H1 (cell line): ENCODE results near the gene DBNDD1. TPM values are rescaled to one million over a fixed set of nuclear protein-coding genes. Genes with fewer than 3 reads are reported as not detected.
A peak's percentile ranks its signal among the peaks of the same experiment; 100 is the strongest.

Source experiments
- ASH2L ChIP-seq: fragments of 200-600, 300-600 bp; sonication (generic); IDR thresholded peaks from one replicate; pipeline ENCODE4 v1.7.1; 2017; ENCODE audit warnings: low read length
- ATF3 ChIP-seq: IDR thresholded peaks from 2 replicates; pipeline ENCODE4 v1.6.1; 2011; ENCODE audit warnings: low read depth, mild to moderate bottlenecking, low read length; ENCODE audit not compliant: insufficient read depth
- CREB1 ChIP-seq: IDR thresholded peaks from 2 replicates; pipeline ENCODE4 v1.6.1; 2012; ENCODE audit warnings: inconsistent platforms
- CTBP2 ChIP-seq: IDR thresholded peaks from 2 replicates; pipeline ENCODE4 v1.7.0; 2011; ENCODE audit warnings: borderline replicate concordance, mild to moderate bottlenecking, moderate library complexity, mixed read lengths, low read length; ENCODE audit not compliant: insufficient read depth, insufficient read length
- POU5F1 ChIP-seq: IDR thresholded peaks from 2 replicates; pipeline ENCODE4 v1.6.1; 2011; ENCODE audit warnings: low read depth, mild to moderate bottlenecking, low read length, moderate library complexity
- polyA plus RNA-seq, 7 experiments: library from polyadenylated mRNA; depleted of rRNA in 3 of 7; stranded (reverse) in 5 of 7; unstranded in 2 of 7; fragments of >200 nt in 5 of 7; fragments of 200-250 nt in 2 of 7; gene quantifications; 1 replicate in 5 of 7; 2 replicates in 1 of 7; 4 replicates in 1 of 7; pipeline versions ENCODE4 v1.2.1 to v1.2.3, GENCODE V29; 2011 to 2013; ENCODE audit warnings: missing spikeins in 2 of 7, mixed read lengths in 2 of 7
- total RNA-seq: library from RNA; stranded (reverse); fragmentation: NEBNext Ultra II Directional; extraction: Animal tissue kit (Norgen Biotek cat#: 25700); gene quantifications from 2 replicates; pipeline ENCODE4 v1.2.1, GENCODE V29; 2021
- TF ChIP-seq, protein P1 (sequence below): IDR thresholded peaks from 2 replicates; pipeline ENCODE4 v1.6.1; 2012; ENCODE audit warnings: inconsistent platforms
- TF ChIP-seq, protein P2 (sequence below): IDR thresholded peaks from 2 replicates; pipeline ENCODE4 v1.6.1; 2012; ENCODE audit warnings: inconsistent platforms

The DBNDD1 gene
- total and polyA plus RNA-seq, 2 of the 8 experiments (the other 6 are each of a cell fraction or from before 2014, with no cell fraction given), result 69.9 to 92.6 TPM

DNA sequence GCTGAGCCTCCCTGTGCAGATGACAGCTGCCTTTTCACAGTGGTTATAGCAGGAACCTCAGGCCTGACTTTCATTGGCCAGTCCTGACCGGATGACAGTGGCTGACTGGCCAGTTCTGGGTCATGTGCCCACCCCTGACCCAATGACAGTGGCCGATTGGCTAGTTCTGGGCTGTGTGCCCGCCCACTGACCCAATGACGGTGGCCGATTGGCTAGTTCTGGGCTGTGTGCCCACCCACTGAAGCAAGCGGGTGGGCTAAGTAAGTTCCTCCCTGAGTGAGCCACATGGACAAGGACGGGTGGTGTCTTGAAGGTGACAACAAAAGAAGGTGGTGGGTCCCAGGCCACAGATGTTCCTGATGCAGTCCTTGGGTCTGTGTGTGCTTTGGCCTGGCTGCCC lies 61.2 kb downstream of the DBNDD1 start (continued):
- TF ChIP-seq, protein P1, sequence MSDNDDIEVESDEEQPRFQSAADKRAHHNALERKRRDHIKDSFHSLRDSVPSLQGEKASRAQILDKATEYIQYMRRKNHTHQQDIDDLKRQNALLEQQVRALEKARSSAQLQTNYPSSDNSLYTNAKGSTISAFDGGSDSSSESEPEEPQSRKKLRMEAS, result peak; percentile 71
- TF ChIP-seq ATF3 (0 out of 2 replicates have a peak, but pooled peaks have one; percentile 37), ASH2L (no peak), CREB1 (0 out of 2 replicates have a peak, but pooled peaks have one; percentile 13), CTBP2 (no peak), POU5F1 (no peak)
- TF ChIP-seq, protein P2, sequence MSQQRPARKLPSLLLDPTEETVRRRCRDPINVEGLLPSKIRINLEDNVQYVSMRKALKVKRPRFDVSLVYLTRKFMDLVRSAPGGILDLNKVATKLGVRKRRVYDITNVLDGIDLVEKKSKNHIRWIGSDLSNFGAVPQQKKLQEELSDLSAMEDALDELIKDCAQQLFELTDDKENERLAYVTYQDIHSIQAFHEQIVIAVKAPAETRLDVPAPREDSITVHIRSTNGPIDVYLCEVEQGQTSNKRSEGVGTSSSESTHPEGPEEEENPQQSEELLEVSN, result peak; percentile 68
